Sigmoid colon (tissue), 4 donors: ENCODE results near the gene ATG5.

Experiments used
- CTCF ChIP-seq, 4 experiments: fragments of 450-650 bp in 3 of 4; fragments of 200-600 bp in 1 of 4; IDR thresholded peaks; one replicate each; pipeline ENCODE4 v1.5.1; 2016 to 2019; ENCODE audit warnings: antibody characterized with exemption in 4 of 4, mild to moderate bottlenecking in 3 of 4, moderate library complexity in 2 of 4
- POLR2A ChIP-seq, 2 donors: fragments of 450-650 bp; IDR thresholded peaks; one replicate each; pipeline ENCODE4 v1.6.1; 2016; ENCODE audit warnings: antibody characterized with exemption in 2 of 2, mild to moderate bottlenecking in 2 of 2, moderate library complexity in 2 of 2
- POLR2AphosphoS5 ChIP-seq, 4 donors: sonication (generic); formaldehyde crosslinking; IDR thresholded peaks; one replicate each; pipeline ENCODE4 v1.6.1; 2017; ENCODE audit warnings: antibody characterized with exemption in 4 of 4

GRCh38 chr6:106227612-106228507, 97.7 kb downstream of the ATG5 start:
- no peak for TF ChIP-seq CTCF (IDR thresholded peaks at IDR 0.05)
- no peak for TF ChIP-seq POLR2AphosphoS5 (IDR thresholded peaks at IDR 0.05)
- TF ChIP-seq POLR2A (IDR thresholded peaks at IDR 0.05), result no peak
